Middle frontal gyrus (tissue), 1 donor: ENCODE measurements around the gene ARHGEF12.

Source experiments
- DNase-seq: peaks from one replicate; pipeline ENCODE4 v3.0.0-alpha.2; 2015; ENCODE audit warnings: low spot score; ENCODE audit errors: extremely low spot score

ARHGEF12 gene

DNA sequence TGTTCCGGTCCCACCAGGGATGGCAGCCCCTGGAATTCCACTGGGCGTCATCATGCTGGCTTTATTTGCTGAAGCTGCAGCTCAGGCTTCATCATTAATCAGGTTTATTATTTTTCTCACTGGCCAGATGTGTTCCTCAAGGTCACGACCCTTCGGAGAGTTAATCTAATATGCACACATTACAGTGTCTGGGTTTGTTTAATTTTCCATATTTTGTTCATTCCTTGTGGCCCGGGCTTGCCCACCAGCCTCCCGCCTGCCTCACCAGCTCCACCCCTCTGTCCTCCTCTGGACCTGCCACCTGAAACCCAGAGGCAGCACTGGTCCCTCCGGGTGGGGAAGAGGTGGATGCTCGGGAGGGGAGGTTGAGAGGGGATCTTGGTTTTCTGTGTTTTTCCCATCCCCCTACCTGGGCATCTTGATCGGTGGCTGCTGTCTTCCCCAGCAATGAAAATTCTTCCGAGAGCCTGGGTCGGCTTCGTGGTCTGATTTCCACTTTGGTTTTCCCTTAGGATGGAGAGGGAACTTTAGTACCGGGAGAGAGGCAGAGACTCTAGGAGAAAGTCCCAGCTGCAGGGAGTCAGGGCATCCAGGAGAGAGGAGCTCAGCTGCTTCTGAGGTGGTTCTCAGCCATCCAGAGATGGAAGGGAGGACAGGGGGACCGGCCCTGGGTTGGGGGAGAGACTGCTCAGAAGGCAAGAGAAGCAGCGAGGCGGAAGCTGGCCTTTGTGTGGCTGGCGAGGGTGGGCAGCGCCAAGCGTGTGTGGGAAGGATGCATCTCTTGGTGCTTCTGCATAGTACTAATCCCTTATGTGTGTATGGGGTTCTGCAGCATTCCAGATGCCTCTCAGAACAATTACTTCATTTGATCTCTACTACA is 177.5 kb downstream of the ARHGEF12 start:
- no peak for DNase-seq

DNA sequence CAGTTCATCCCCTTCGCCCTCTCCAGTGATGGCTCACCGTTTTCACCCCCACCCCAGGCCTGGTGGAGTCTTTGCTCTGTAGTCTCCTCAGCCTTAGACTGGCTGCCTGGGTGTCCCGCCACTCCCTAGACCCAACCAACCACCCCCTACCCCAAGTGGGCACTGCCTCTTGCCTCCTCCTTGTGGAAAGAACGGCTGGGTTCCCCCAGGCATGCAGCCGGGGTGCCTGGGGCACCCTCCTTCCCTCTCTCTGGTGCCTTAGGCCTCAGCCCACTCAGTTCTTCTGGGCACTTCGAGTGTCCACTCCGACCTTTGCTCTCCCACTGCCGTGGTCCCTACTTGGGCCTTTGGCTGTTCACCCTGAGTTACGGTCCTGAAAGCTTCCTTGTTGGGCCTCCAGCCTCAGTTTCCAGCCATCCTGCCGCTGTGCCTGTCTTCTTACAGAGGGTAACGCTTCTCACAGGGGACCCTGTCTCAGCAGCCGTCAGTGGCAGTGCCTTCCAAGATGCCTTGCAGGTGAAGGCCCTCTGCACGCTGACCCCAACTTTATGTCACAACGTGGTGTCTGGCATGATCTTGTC is 178.4 kb downstream of the ARHGEF12 start:
- no peak for DNase-seq

DNA sequence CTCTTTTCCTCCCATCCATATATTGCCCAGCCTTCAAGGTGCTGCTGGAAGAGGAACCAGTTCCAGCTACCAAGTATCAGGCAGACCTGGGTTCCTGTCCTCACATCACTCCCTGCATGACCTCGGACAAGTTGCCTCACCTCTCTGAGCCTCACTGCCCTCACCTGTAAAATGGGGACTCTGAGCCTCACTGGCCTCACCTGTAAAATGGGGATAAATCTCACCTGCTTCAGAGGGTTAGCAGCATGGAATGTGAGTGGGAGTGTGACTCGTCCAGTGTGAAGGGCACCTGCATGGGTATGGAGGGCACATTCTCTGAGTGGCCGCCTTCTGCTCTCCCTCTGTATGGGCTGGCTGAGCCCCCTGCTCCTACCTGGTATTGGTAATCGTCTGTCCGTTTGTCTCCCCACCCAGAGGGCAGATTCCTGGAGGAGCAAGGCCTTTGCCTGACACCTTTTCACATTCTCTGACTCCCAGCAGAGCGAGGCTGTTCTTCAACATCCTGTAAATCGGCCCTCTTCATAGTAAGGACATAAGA is 179.0 kb downstream of the ARHGEF12 start:
- DNase-seq: no peak

DNA sequence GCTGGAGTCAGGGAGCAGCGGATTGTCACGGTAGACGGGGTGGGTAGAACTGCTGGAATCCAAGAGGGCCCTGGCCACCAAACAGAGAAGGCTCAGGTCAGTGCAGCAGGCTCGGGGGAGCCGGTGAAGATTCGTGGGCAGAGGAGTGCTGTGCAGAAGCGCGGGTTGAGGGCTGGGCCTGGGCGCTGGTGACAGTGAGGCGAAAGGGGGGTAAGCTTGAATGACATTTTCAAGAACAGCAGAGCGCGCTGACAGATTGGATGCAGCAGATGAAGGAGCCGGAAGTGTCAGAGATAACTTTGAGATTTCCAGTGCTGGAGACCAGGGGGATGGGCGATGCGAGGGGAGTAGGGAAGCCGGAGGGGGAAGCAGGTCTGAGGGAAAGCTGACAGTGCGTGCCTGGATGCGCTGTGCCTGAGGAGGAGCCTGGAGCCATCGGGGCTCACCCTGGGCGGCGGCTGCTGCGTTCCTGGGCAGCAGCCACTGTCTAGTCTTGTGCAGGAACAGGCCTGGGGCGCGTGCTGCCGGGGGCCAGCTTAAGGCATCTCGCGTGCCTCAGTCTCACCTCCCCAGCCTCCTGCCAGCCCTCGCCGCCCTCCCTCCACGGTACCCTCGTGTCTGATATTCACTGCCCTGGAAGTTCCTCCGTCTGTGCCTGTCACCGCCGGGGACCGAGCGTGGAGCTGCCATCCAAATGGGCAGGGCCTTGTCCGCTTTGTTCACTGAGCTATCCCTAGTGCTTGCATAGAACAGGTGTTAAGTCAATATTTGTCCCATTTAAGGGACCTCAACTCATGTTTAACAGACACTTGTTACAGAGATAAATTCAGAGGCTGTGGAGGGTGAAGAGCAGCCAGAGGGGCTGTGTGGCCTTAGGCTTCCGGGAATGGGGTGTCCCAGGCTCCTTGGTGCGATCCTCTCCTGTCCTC is 180.5 kb downstream of the ARHGEF12 start:
- no peak for DNase-seq

DNA sequence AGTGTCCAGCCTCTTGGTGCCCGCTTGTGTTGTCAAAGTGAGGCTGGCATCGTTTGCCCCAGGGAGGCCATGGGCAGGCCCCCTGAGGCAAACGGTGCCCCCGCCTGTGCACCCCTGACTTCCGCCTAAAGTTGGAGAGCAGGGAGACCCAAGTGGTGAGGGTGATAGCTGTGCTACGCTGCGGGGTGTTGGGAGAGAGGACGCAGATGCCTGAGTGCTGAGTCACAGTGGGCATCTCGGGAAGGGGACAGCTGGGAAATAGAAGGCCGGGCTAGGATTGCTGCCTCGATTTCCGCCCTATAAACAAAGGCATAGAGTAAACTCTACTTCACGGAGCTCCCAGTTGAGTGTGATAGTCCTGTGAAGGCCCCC is 181.2 kb downstream of the ARHGEF12 start:
- DNase-seq: no peak

DNA sequence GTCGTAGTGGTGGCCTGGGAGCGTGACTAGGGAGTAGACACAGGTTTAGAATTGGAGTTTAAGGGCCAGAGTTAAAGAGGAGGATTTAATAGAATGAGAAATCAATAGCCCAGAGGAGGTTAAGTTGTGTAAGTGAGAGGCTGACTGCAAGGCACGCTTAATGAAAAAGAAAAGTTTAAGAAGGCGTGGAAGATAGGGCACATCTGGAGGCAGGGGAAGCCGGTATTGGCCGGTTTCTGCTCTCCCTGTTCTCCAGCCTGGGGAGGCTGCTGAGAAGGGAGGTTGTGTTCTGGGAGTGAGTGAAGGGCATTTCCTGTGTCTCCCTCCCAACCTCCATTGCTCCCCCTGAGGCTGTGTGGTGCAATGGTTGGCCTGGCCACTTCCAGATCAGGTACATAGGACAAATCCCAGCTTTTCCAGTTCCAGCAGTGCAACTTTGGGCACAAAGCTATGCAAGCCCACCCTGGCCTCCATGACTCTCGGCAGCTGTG is 181.6 kb downstream of the ARHGEF12 start:
- no peak for DNase-seq

DNA sequence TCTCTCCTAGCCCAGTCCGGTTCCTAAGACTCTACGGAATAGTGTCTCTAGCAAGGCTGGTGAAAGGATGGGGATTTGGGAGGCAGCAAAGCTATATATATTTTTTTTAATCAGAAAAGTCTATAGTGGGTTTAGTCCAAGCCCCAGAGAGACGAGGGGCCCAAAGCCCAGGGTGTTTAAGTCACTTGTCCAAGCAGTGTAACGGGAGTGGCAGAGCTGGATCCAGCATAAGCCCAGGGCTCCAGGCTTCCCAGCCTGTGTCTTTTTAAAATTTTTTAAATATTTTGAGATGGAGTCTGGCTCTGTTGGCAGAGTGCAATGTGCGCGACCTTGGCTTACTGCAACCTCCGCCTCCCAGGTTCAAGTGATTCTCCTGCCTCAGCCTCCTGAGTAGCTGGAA is 182.1 kb downstream of the ARHGEF12 start:
- no peak for DNase-seq

DNA sequence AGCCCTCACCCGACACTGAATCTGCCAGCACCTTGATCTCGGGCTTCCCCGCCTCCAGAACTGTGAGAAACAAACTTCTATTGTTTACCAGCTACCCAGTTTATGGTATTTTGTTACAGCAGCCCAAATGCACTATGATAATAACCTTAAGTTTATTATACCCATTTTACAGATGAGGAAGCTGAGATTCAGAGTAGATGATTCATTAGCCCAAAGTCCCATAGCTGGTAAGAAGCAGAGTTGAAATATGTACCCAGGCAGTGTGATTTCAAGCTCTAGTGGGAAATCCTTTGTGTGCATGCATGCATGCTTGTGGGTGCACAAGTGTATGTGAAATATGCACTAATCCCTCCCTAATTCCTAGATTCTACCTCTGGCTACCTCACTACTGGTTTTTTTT is 183.3 kb downstream of the ARHGEF12 start:
- DNase-seq: no peak

DNA sequence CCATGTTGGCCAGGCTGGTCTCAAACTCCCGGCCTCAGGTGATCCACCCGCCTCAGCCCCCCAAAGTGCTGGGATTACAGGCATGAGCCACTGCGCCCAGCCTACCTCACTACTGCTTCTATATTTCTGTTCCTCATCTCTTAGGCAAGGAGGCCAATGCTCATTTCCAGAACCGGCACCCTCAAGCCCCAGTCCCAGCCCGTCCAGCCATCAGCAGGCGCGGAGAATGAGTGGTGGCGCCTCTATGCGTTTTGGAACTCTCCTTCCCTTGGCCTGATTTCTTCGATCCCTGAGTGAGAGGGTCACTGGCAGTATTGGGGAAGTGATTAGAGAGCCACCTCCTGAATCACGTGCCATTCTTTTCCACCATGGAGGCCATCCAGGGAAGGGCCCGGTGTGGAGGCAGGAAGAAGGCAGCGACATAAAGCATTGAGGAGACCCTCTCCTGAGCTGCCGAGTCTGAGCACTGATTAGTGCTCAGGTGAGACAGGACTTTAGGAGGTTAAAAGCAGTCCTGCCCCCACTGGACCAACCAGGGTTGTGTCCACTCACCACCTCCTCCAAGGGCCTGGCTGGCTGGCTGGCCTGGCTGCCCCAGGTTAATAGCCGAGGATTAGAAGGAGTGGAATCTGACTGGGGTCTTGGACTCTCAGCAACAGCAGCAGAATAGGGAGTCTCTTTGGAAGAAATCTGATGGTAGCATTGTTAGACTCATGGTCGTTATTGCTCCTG is 184.0 kb downstream of the ARHGEF12 start:
- DNase-seq: no peak

DNA sequence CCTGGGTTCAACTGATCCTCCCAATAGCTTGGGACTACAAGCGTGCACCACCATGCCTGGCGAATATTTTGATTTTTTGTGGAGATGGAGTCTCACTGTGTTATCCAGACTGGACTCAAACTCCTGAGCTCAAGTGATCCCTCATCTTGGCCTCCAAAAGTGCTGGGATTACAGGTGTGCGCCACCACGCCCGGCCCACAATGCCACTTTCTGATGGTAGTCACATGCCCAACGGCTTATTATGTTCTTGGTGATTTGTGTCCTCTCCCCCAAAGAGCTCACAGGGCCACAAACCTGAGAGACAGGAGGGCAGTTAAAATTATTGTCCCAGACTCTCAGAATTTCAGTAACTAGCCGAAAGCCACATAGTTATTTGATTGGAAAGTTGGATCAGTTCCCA is 185.0 kb downstream of the ARHGEF12 start:
- no peak for DNase-seq

DNA sequence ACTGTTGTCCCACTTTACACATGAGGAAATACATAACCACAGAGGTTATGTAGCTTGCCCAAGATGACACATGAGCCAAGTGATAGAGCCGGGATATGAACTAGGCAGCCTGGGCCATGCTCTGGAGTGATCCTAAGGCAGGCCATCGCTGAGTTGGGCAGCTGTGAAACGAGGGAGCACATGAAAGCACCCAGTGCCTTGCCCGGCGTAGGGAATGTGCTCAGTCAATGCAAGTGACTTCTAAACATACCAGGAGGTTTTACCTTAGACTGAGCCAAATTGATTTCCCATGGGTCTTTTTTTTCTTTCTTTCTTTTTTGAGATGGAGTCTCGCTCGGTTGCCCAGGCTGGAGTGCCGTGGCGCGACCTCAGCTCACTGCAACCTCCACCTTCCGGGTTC is 185.8 kb downstream of the ARHGEF12 start:
- no peak for DNase-seq

DNA sequence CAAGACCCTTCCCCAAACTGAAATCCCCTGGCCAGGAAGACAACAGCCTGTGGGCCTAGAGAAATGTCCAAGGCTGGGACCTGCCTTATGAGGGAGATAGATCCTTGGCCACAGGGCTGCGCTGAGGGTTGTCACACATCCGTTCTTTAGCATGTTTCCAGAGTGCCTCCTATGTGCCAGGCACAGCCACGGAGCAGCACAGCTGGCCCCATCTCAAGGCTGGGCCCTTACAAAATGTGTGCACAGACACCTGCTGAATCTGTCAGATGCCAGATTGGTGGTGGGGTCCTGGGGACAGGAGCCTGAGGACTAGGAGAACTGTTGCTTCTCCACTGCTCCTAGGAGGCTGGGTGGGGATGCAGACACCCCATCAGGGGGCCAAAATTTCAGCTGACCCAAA is 186.5 kb downstream of the ARHGEF12 start:
- no peak for DNase-seq

DNA sequence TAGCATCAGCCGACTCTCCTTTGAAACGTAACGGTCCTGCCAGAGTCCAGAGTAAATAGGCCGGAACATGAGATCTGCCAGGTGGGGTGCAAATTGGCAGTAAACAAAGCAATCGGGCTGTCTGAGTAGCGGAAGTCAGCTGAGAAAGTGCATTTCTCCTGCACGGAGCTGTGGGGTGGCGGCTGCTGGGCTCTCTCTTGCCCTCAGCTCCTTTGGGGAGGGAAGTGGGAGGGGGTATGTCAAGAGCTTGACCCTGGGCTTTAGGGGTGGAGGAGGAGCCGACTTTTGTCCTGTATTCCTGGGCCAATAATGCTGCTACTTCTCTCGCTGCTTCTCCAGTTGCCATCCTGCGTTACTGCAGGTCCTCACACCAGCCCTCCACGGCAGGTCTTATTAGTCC is 187.0 kb downstream of the ARHGEF12 start:
- no peak for DNase-seq

DNA sequence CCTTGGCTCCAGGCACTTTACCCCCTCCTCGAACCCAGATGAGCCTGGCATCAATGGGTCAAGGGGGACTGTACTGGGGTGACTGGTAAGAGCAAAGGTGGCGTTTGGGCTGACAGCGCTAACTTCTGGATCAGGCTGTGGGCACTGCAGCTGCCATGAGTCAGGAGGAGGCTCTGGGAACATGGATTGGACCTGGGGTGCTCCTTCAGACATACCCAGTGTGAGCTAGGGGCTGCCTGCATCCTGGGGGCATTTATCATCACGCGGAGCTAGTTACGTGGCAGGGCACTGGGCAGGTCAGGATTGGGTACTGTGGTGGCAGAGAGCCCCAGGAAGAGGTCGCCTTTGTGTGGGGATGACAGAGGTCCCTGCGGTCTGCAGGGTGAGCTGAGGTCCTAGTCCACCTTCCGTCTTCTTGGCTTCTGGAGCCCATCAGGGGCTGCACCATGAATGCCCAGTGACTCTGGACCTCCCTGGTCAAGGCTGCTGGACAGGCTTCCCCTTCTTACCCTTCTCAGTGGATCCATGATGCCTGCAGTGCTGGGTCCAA is 188.4 kb downstream of the ARHGEF12 start:
- no peak for DNase-seq

DNA sequence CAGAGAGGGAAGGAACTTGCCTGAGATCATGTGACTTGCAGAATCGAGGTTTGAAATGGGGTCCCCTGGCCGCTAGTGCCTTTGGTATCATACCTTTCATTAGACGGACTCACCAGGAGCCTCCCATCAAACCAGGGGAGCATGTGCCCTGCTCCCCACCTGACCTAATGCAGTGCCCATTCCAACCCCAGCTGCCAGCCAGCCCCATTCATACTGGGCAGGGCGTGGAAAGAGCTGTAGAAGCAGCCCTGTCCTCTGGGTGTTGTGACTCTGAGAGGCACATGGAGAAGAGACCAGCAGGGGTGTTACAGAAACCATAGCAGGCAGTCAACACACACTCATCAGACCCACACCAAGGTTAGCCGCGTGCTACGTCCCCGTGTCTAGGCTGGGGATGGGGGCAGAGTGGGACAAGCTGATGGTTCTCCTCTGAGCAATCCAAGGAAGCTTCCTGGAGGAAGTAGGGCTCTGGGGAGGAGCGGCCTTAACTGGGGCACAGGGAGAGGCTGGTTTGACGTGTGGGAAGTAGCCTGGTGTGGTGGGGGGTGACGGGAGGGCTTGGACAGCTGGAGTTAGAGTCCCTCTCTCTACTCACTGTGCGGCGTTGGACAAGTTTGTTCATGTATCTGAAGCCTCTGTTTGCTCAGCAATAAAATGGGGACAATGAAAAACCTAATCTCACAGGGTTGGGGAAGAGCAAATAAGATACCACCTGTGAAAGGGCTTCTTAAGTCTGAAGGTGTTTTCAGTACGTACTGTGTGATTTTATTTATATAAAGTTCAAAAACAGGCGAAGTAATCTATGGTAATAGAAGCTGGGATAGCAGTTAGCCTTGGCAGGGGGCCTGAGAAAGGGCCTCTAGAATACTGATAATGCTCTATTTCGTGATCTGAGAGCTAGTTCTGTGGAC is 189.3 kb downstream of the ARHGEF12 start:
- DNase-seq: no peak

DNA sequence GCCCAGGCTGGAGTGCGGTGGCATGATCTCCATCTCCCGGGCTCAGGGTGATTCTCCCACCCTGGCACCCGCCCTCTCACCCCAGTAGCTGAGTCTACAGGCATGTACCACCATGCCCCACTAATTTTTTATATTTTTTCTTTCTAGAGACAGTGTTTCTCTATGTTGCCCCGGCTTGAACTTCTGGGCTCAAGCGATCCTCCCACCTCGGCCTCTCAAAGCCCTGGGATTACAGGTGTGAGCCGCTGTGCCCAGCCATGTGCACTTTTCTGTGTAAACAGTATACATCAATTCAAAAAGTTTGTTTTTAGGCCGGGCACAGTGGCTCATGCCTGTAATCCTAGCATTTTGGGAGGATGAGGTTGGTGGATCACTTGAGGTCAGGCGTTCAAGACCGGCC is 190.0 kb downstream of the ARHGEF12 start:
- DNase-seq: no peak

DNA sequence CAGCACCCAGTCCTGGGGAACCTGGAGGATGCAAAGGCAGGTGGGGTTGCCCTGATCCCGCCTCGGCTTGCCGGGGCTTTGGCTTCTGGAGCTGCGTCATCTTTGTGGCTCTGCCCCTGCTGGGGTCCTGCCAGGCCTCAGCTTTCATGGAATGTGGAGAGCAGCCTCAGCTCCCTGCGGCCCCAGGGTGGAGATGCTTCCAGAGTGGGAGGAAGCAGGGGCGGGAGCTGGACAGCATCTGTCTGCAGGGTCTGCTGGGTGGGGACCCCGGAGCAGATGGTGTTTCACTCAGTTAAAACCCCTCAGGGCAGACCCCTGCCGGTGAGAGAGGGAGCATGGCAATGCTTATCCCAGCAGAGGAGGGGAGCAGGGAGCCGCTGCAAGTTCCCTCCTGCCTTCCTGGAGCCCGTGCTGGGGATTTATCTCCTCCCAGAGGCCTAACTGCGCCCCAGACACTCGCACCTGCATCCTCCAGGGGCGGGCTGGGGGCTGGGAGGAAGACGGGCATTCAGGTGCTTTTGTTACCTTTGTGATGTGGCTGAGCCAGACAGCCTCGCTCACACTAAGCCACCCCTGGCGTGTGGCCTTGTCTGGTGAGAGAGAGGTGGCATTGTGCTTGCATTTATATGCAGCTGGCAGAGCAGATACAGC is 191.0 kb downstream of the ARHGEF12 start:
- no peak for DNase-seq

DNA sequence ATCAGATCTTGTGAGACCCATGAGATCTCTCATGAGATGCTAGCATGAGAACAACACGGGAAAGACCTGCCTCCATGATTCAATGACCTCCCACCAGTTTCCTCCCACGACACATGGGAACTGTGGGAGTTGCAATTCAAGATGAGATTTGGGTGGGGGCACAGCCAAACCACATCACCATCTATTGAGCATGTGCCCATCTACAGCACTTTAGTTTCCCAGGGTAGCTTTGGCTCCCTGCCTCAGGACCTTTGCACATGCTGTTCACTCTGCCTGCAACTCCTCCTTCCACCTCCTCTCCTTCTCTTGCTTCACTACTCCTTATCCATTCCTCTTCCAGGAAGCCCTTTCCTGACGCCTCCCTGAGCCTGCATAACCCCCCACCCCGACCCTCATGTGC is 192.5 kb downstream of the ARHGEF12 start:
- no peak for DNase-seq

DNA sequence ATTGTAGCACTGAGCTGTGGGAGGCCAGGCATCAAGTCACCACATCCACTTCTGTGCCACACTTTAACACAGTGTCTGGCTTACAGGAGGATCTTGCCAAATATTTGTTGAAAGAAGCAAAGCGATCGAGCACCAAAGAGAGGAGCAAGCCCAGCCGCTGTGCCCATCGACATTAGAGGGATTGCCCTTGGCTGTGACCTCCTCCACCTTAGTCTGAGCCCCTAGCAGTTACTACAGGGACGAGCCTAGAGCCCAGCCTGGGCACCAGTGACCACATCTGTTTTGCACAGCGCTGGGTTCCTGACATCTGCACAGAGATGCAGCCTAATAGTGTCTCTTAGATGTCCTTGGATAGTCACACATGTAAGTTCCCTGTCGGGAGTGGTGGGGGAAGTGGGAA is 193.0 kb downstream of the ARHGEF12 start:
- no peak for DNase-seq
